ENCODE measurements around the gene SNRPA1.
A peak's percentile ranks its signal among the peaks of the same experiment; 100 is the strongest.

Gene SNRPA1

GRCh38 chr15:101295607-101296161 lies 636 bp upstream of the SNRPA1 start:
- TF ChIP-seq CTCF (IDR thresholded peaks at IDR 0.05): no peak

- TF ChIP-seq CTCF (IDR thresholded peaks at IDR 0.05): no peak
Measured at GRCh38 chr15:101293122-101293521, 1.9 kb downstream of the SNRPA1 start.

DNA sequence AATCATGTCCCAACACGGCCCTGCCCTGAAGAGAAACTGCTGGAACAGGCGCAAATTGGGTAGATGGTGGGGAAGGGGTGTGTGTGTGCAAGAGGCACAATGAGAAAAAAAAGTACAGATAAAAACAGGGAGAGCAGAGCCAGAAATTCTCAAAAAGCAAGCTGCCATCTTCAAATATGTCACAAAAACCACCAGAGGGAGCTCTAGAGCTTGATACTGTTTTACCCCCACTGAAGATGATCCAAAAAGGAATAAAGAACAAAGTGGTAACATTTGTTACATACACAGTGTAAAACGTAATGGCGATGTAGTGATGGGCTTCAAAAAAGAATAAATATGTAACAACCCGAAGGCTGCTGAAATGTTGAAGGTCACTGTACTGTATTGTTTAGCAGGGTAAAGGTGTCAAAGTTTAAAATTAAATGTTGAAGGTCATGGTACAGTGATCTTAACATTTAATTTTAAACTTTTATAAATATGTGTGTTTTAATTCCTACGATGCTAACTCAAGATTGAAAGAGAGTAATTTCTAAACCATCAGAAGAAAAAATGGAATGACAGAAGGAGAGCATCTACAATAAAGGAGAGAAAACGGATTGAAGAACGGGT lies 6.0 kb downstream of the SNRPA1 start:
- peak; percentile 76 for TF ChIP-seq CTCF (IDR thresholded peaks at IDR 0.05)

DNA sequence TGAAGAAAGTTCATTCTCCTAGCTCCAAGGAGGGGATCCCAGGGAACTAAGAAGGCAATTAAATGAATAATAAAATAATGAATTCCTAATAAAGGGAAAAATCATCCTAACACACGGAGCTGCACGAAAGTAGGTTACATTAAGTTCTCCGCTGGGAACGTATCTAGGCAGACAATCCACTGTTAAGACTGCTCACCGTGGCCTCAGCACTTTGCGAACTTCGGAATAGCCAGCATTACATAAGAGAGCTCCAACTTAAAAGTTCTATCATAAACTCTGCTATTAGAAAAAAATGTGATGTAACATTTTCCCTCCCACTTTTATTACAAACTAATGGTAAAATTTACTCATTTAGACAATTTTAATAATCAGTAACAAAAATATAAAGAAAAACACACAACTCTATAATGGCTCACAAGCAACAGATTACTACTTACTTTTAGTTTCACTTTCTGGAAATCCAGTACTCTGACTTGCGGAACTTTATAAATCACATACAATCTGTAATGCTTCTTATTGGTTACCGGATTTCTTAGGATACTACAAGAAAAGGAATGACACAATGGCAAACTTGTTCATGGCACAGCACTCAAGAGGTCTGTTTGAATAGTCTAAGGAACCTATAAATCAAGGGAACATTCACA lies 8.5 kb downstream of the SNRPA1 start:
- TF ChIP-seq CTCF (IDR thresholded peaks at IDR 0.05): no peak

GRCh38 chr15:101283931-101284330 lies 11.1 kb downstream of the SNRPA1 start:
- TF ChIP-seq CTCF (IDR thresholded peaks at IDR 0.05): no peak

GRCh38 chr15:101280007-101280406 lies 15.0 kb downstream of the SNRPA1 start:
- no peak for TF ChIP-seq CTCF (IDR thresholded peaks at IDR 0.05)

GRCh38 chr15:101277943-101278564 lies 17.0 kb downstream of the SNRPA1 start:
- TF ChIP-seq CTCF (IDR thresholded peaks at IDR 0.05): no peak

All from LNCAP (cell line).